GM12891 (cell line): ENCODE measurements around the gene DLK1.

ENCODE experiments used
- PAX5 ChIP-seq: IDR thresholded peaks from 2 replicates; pipeline ENCODE4 v1.6.1; 2011; ENCODE audit warnings: low read length, moderate library complexity, mild to moderate bottlenecking; ENCODE audit not compliant: insufficient read depth, severe bottlenecking
- POLR2A ChIP-seq: IDR thresholded peaks from 2 replicates; pipeline ENCODE4 v1.6.1; 2011; ENCODE audit warnings: low read depth, low read length, control low read depth
- POLR2AphosphoS5 ChIP-seq: IDR thresholded peaks from 2 replicates; pipeline ENCODE4 v1.6.1; 2011; ENCODE audit warnings: low read depth, low read length, control low read depth
- SPI1 ChIP-seq: IDR thresholded peaks from 2 replicates; pipeline ENCODE4 v1.6.1; 2011; ENCODE audit warnings: low read depth, low read length, control low read depth
- TAF1 ChIP-seq: IDR thresholded peaks from 2 replicates; pipeline ENCODE4 v1.6.1; 2011; ENCODE audit warnings: low read depth, low read length, control low read depth

GRCh38 chr14:100769035-100769939 is 42.6 kb downstream of the DLK1 start:
- TF ChIP-seq PAX5 (no peak), POLR2A (no peak), POLR2AphosphoS5 (no peak), TAF1 (no peak), SPI1 (no peak)
